ENCODE results near the gene SLC36A3.

The SLC36A3 gene

DNA sequence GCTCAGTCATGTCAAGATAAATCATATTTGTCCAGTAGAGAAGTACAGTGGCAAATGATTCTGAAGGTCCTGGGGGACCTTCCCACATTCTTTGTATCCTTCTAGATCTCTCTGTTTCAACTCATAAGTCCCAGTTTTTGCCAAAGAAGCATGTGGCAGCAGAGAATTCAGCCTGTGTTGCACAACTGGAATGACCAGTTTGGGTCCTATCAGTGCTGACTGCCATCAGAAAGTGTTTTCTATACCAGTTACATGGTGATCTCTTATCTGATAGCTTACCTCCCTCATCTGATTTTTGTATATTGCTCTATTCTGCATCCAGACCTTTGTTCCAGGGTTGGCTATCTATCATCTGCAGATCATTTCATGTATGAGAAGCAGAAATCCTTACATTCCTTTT is 28.9 kb downstream of the SLC36A3 start:
- no peaks in the 10 kb centered on the region for H3K36me3 ChIP-seq
- TF ChIP-seq, protein P1, sequence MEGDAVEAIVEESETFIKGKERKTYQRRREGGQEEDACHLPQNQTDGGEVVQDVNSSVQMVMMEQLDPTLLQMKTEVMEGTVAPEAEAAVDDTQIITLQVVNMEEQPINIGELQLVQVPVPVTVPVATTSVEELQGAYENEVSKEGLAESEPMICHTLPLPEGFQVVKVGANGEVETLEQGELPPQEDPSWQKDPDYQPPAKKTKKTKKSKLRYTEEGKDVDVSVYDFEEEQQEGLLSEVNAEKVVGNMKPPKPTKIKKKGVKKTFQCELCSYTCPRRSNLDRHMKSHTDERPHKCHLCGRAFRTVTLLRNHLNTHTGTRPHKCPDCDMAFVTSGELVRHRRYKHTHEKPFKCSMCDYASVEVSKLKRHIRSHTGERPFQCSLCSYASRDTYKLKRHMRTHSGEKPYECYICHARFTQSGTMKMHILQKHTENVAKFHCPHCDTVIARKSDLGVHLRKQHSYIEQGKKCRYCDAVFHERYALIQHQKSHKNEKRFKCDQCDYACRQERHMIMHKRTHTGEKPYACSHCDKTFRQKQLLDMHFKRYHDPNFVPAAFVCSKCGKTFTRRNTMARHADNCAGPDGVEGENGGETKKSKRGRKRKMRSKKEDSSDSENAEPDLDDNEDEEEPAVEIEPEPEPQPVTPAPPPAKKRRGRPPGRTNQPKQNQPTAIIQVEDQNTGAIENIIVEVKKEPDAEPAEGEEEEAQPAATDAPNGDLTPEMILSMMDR (IDR thresholded peaks at IDR 0.05; ENCODE audit: low read depth, low read length) = no peak
- H3K27ac ChIP-seq = no peak overlapping the region
- no peaks in the 10 kb centered on the region for H3K27me3 ChIP-seq (ENCODE audit: insufficient read depth, low read depth, severe bottlenecking)
- H3K4me3 ChIP-seq (ENCODE audit: low read depth, low read length) = no peak overlapping the region
- H3K9me3 ChIP-seq (ENCODE audit: severe bottlenecking) = no peaks in the 10 kb centered on the region
- DNase-seq = no peak

DNA sequence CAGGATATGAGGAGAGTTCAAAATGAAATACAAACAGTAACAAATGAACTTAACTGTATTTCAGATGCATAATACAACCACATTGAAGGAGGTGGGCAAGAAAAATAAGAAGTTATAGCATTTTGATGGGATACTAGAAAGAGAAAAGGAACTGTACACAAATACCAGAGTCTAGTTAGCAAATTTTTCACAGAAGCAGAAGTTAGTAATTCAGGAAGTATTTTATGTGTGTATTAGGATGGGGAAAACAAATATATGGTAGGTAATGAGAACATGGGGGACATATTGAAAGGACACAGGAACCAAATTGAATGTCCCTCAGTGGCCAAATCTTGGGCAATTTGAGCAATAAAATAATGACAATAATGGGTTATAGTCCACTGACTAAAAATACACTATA is 32.2 kb downstream of the SLC36A3 start:
- no peaks in the 10 kb centered on the region for H3K36me3 ChIP-seq
- TF ChIP-seq, protein P1 (IDR thresholded peaks at IDR 0.05; ENCODE audit: low read depth, low read length) = no peak
- DNase-seq = no peak
- no peak overlapping the region for H3K27ac ChIP-seq
- no peak overlapping the region for H3K4me3 ChIP-seq (ENCODE audit: low read depth, low read length)
- no peaks in the 10 kb centered on the region for H3K9me3 ChIP-seq (ENCODE audit: severe bottlenecking)
- no peaks in the 10 kb centered on the region for H3K27me3 ChIP-seq (ENCODE audit: insufficient read depth, low read depth, severe bottlenecking)

DNA sequence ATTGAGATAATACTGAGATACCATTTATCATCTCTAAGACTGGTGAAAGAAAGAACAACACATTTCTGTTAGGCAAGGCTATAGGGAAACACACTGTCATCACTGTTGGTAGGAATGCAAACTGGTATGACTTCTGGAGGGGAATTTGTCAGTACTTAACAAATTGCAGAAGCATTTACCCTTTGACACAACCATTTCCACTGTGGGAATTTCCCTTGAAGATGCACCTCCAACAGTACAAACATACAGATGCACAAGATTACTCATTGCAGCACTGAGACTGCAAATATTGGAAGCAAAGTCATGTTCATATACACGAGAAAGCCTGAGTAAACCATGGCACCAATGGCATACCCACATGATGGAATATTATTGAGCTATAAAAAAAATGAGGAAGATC is 33.0 kb downstream of the SLC36A3 start:
- TF ChIP-seq, protein P1 (IDR thresholded peaks at IDR 0.05; ENCODE audit: low read depth, low read length) = no peak
- Histone ChIP-seq H3K4me3 (ENCODE audit: low read depth, low read length) (no peak overlapping the region), H3K9me3 (ENCODE audit: severe bottlenecking) (no peaks in the 10 kb centered on the region), H3K36me3 (no peaks in the 10 kb centered on the region), H3K27me3 (ENCODE audit: insufficient read depth, low read depth, severe bottlenecking) (no peaks in the 10 kb centered on the region), H3K27ac (no peak overlapping the region)
- DNase-seq = no peak

DNA sequence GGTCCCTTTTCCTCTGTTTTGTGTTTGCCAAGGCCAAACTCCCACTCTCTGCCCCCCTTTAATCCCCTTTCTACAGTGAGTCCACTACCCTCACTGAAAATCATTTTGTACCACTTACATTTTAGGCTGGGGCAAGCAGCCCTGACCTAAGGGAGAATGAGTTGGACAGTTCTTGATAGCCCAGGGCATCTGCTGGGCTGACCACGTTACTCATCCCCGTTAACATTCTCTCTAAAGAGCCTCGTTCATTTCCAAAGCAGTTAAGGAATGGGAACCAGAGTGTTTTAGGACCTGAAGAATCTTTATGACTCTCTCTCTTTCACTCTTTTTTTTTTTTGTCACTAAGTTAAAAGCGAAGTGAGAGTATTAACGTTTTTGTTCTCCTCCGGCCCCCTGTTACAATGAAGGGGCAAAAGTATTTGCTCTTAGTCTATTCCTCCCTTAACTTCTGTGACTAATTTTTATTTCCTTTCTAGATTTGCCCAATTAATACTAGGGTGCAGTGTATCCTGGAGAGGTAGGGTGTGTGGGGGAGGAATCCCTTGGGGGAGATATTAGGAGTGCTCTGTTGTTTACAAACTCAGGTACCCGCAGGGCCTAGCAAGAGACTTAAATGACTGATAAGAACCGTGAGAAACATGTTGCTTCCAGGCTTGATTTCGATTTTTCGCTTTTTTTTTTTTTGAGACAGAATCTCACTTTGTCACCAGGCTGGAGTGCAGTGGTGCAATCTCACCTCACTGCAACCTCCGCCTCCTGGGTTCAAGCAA is 35.9 kb downstream of the SLC36A3 start:
- Histone ChIP-seq H3K27me3 (ENCODE audit: insufficient read depth, low read depth, severe bottlenecking) (no peaks in the 10 kb centered on the region), H3K4me3 (ENCODE audit: low read depth, low read length) (no peak overlapping the region), H3K36me3 (no peaks in the 10 kb centered on the region), H3K9me3 (ENCODE audit: severe bottlenecking) (no peaks in the 10 kb centered on the region), H3K27ac (no peak overlapping the region)
- TF ChIP-seq, protein P1 (IDR thresholded peaks at IDR 0.05; ENCODE audit: low read depth, low read length) = no peak
- no peak for DNase-seq

DNA sequence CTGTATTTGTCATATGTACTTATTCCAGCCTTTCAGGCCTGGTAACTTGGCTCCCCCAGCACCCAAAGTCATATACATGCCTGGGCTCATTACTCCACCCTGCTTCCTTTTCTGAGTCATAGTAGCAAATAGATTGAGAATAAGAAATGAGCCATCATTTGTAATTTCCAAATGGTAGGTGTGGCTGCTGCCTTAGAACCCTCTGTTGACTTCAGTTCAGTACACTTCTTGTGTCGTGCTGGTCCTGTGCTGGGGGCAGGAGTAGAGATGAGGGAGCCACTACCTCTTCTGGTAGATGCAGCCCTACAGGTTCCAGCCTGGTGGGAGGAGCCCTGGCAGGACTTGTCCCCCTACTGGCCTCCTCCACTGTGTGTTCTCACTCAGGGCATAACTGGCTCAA is 39.5 kb downstream of the SLC36A3 start:
- TF ChIP-seq, protein P1 (IDR thresholded peaks at IDR 0.05; ENCODE audit: low read depth, low read length) = no peak

DNA sequence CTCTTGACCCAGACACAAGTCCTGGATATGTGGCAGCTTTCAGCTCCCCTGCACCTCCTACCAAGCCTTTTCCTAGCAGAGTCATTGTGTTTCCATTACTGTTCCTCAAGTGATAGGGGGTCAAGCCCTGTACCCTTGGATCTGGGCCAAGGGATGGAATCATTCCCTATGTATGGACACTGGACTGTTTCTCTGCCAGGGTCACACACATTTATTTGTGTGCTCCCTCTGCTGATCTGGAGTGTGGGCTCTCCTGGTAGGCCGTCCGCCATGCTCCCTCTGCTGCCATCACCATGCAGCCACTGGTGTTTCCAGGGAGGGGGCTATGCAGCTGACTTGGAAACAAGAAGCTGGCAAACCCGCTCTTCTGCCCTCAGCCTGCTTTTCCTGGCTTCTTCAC is 41.0 kb downstream of the SLC36A3 start:
- DNase-seq = no peak
- Histone ChIP-seq H3K36me3 (no peaks in the 10 kb centered on the region), H3K27ac (no peak overlapping the region), H3K27me3 (ENCODE audit: insufficient read depth, low read depth, severe bottlenecking) (no peaks in the 10 kb centered on the region), H3K9me3 (ENCODE audit: severe bottlenecking) (no peaks in the 10 kb centered on the region), H3K4me3 (ENCODE audit: low read depth, low read length) (no peak overlapping the region)
- TF ChIP-seq, protein P1 (IDR thresholded peaks at IDR 0.05; ENCODE audit: low read depth, low read length) = no peak

More for the DNA sequence above, 39.5 kb downstream of the SLC36A3 start:
- no peaks in the 10 kb centered on the region for H3K27me3 ChIP-seq (ENCODE audit: insufficient read depth, low read depth, severe bottlenecking)
- no peaks in the 10 kb centered on the region for H3K9me3 ChIP-seq (ENCODE audit: severe bottlenecking)
- H3K27ac ChIP-seq = no peak overlapping the region
- H3K36me3 ChIP-seq = no peaks in the 10 kb centered on the region
- no peak overlapping the region for H3K4me3 ChIP-seq (ENCODE audit: low read depth, low read length)
- no peak for DNase-seq
